Measurements from ENCODE around the gene LRRC56. TPM values are rescaled to one million over a fixed set of nuclear protein-coding genes. Genes with fewer than 3 reads are reported as not detected.

The LRRC56 gene
- total RNA-seq, 1 experiment from 2014 or later = 0.08 TPM

GRCh38 chr11:561148-562003 is 24.0 kb downstream of the LRRC56 start:
- Histone ChIP-seq H3K4me3 (peak overlapping the region; percentile 83), H3K36me3 (no peaks in the 10 kb centered on the region), H3K4me1 (peaks cover 3% of the 10 kb centered on the region; the same call in 1 of the 2 replicates), H3K27ac (no peak overlapping the region), H3K27me3 (no peaks in the 10 kb centered on the region), H3K9me3 (replicated peaks) (no peaks in the 10 kb centered on the region)
- no peak for DNase-seq

DNA sequence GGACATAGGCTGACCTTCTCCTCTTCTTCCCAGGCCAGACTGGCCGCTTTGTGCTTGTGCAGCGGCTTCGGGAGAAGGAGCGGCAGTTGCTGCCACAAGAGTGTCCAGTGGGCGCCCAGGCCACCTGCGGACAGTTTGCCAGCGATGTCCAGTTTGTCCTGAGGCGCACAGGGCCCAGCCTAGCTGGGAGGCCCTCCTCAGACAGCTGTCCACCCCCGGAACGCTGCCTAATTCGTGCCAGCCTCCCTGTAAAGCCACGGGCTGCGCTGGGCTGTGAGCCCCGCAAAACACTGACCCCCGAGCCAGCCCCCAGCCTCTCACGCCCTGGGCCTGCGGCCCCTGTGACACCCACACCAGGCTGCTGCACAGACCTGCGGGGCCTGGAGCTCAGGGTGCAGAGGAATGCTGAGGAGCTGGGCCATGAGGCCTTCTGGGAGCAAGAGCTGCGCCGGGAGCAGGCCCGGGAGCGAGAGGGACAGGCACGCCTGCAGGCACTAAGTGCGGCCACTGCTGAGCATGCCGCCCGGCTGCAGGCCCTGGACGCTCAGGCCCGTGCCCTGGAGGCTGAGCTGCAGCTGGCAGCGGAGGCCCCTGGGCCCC is 24.8 kb downstream of the LRRC56 start:
- Histone ChIP-seq H3K27ac (no peak overlapping the region), H3K4me1 (peaks cover 3% of the 10 kb centered on the region; the same call in 1 of the 2 replicates), H3K9me3 (replicated peaks) (no peaks in the 10 kb centered on the region), H3K36me3 (no peaks in the 10 kb centered on the region), H3K27me3 (no peaks in the 10 kb centered on the region), H3K4me3 (no peak overlapping the region)
- DNase-seq = no peak

DNA sequence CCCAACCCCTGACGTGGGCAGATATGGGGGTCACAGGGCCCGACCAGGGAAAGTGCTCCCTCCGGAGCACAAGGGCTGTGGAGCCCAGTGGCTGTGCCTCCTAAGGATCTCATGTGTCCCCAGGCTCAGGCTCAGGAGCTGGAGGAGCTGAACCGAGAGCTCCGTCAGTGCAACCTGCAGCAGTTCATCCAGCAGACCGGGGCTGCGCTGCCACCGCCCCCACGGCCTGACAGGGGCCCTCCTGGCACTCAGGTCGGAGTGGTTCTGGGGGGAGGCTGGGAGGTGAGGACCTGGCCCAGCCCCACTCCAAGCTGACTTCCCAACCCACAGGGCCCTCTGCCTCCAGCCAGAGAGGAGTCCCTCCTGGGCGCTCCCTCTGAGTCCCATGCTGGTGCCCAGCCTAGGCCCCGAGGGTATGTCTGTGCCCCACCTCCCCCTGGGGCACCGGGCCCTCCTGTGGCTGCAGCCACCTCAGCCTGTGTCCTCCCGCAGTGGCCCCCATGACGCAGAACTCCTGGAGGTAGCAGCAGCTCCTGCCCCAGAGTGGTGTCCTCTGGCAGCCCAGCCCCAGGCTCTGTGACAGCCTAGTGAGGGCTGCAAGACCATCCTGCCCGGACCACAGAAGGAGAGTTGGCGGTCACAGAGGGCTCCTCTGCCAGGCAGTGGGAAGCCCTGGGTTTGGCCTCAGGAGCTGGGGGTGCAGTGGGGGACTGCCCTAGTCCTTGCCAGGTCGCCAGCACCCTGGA is 25.9 kb downstream of the LRRC56 start:
- no peaks in the 10 kb centered on the region for H3K36me3 ChIP-seq
- H3K4me3 ChIP-seq = no peak overlapping the region
- H3K27ac ChIP-seq = no peak overlapping the region
- no peak for DNase-seq
- peaks cover 3% of the 10 kb centered on the region; the same call in 1 of the 2 replicates for H3K4me1 ChIP-seq
- no peaks in the 10 kb centered on the region for H3K9me3 ChIP-seq (replicated peaks)
- no peaks in the 10 kb centered on the region for H3K27me3 ChIP-seq

GRCh38 chr11:563812-564578 is 26.7 kb downstream of the LRRC56 start:
- Histone ChIP-seq H3K4me1 (peaks cover 3% of the 10 kb centered on the region; the same call in 1 of the 2 replicates), H3K27ac (no peak overlapping the region), H3K36me3 (no peaks in the 10 kb centered on the region), H3K27me3 (no peaks in the 10 kb centered on the region; the same call in 1 of the 2 replicates), H3K9me3 (replicated peaks) (no peaks in the 10 kb centered on the region), H3K4me3 (no peak overlapping the region)
- DNase-seq = no peak

DNA sequence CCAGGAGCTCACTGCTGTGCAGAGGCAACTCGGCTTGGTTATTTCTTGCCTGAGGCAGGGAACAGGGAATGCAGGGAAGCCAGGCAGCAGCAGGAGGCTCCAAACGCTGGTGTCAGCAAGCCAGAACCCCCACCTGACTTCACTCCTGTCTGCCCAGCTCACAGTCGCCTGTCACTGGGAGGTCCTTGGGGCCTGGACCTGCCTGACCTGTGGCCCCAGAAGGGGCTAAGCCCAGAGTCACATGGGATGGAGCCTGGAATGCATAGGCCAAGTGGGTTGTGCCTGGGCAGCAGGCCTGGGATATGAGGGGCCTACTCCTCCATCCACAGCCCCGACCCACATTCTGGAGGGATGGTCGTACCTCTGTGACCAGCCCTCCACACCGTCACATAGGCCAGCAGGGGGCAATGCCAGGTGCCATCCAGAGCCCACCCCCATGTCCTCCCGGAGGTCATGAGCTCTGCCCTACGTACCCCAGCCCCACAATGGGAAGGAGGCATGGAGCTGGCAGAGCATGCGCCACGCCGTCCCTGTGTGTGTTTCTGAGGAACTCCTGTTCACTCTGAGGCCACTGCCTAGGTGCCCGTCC is 28.7 kb downstream of the LRRC56 start:
- Histone ChIP-seq H3K4me1 (peaks cover 7% of the 10 kb centered on the region), H3K9me3 (replicated peaks) (no peaks in the 10 kb centered on the region), H3K27ac (no peak overlapping the region), H3K36me3 (no peaks in the 10 kb centered on the region), H3K4me3 (no peak overlapping the region), H3K27me3 (peaks cover 8% of the 10 kb centered on the region; the same call in 1 of the 2 replicates)
- DNase-seq = no peak

GRCh38 chr11:567011-567628 is 29.8 kb downstream of the LRRC56 start:
- no peak overlapping the region for H3K27ac ChIP-seq
- DNase-seq = no peak
- peaks cover 7% of the 10 kb centered on the region for H3K4me1 ChIP-seq
- H3K4me3 ChIP-seq = no peak overlapping the region
- H3K36me3 ChIP-seq = no peaks in the 10 kb centered on the region
- H3K9me3 ChIP-seq (replicated peaks) = no peaks in the 10 kb centered on the region
- peaks cover 8% of the 10 kb centered on the region; the same call in 1 of the 2 replicates for H3K27me3 ChIP-seq

DNA sequence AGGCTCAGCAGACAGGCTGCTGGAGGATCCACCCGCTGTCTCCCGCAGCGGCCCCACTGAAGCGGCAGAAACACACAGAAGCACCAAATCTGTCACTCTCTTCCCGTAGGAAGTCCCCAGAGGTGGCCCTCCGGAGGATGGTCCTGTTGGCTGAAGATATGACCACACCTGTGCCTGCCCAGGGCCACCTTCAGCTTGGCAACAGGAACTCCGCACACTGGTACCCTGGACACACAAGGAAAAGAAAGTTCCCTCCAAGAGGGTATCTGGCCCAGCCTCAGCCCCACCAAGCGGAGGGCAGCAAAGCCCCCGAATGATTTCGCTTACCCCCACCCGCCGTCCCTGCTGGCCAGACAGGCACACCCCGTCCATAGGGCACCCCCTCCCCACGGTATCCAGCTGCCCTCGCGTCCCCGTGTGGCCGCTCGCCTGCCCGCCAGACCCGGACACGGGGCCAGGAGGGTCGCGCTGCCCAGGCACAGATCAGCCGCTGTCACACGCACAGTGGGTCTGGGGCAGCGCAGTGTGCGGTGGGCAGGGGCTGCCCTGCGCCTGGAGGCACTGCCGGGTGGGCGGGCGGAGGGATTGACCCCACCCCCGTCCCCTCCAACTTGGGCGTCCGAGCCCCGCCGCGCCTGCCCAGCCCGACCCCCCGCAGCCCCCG is 30.4 kb downstream of the LRRC56 start:
- DNase-seq = peak in 1 of 2 experiments; percentile 44
- peaks cover 7% of the 10 kb centered on the region for H3K4me1 ChIP-seq
- no peaks in the 10 kb centered on the region for H3K36me3 ChIP-seq
- H3K27me3 ChIP-seq = peaks cover 8% of the 10 kb centered on the region; the same call in 1 of the 2 replicates
- no peak overlapping the region for H3K27ac ChIP-seq
- H3K9me3 ChIP-seq (replicated peaks) = no peaks in the 10 kb centered on the region
- peak overlapping the region; percentile 57 for H3K4me3 ChIP-seq

- H3K4me3 ChIP-seq = peak overlapping the region; percentile 57
- no peak overlapping the region for H3K27ac ChIP-seq
- peaks cover 7% of the 10 kb centered on the region for H3K4me1 ChIP-seq
- H3K9me3 ChIP-seq (replicated peaks) = no peaks in the 10 kb centered on the region
- peak; percentile 95 to 96 for DNase-seq
- H3K36me3 ChIP-seq = no peaks in the 10 kb centered on the region
- peaks cover 8% of the 10 kb centered on the region; the same call in 1 of the 2 replicates for H3K27me3 ChIP-seq
Measured at GRCh38 chr11:568306-569157, 31.2 kb downstream of the LRRC56 start.

- Histone ChIP-seq H3K36me3 (no peaks in the 10 kb centered on the region), H3K27ac (no peak overlapping the region), H3K9me3 (replicated peaks) (no peaks in the 10 kb centered on the region), H3K27me3 (peaks cover 10% of the 10 kb centered on the region), H3K4me1 (peaks cover 7% of the 10 kb centered on the region), H3K4me3 (peak overlapping the region; percentile 57)
- no peak for DNase-seq
Measured at GRCh38 chr11:569158-569885, 32.0 kb downstream of the LRRC56 start.

DNA sequence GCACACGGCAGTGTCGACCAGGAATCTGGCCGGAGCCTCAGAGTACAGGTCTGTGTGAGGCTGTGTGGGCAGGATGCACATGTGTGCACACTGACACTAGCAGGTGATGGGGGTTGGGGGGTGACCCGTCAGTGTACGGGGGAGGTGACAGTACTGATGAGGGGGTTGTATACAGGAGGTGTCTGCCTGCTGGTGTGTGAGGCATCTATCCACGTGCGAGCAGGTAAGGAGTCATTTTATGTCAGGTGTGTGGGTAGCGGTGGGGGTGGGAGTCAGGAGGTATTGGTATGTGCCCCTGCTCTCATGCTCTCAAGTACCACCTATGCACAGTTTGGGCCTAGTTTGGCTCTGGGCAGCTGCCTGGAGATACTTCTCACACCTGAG is 34.5 kb downstream of the LRRC56 start:
- Histone ChIP-seq H3K27ac (no peak overlapping the region), H3K4me3 (no peak overlapping the region), H3K4me1 (peaks cover 12% of the 10 kb centered on the region), H3K36me3 (no peaks in the 10 kb centered on the region), H3K27me3 (peaks cover 19% of the 10 kb centered on the region), H3K9me3 (replicated peaks) (no peaks in the 10 kb centered on the region)
- no peak for DNase-seq

- no peak overlapping the region for H3K4me3 ChIP-seq
- H3K9me3 ChIP-seq (replicated peaks) = no peaks in the 10 kb centered on the region
- H3K36me3 ChIP-seq = peaks cover 1% of the 10 kb centered on the region
- H3K27me3 ChIP-seq = peaks cover 19% of the 10 kb centered on the region
- no peak overlapping the region for H3K27ac ChIP-seq
- DNase-seq = no peak
- peaks cover 17% of the 10 kb centered on the region for H3K4me1 ChIP-seq
Measured at GRCh38 chr11:573146-573759, 35.9 kb downstream of the LRRC56 start.
